Hepatocyte (in vitro differentiated cells): Measurements from ENCODE around the gene SUDS3. TPM values are rescaled to one million over a fixed set of nuclear protein-coding genes. Genes with fewer than 3 reads are reported as not detected.

Experiments
- DNase-seq: peaks from one replicate; pipeline ENCODE4 v3.0.0-alpha.2; 2016; ENCODE audit warnings: low spot score
- H2AFZ ChIP-seq: fragments of 200-600 bp; sonication (generic); 2 replicates; pipeline ENCODE4 v1.6.0; 2016; ENCODE audit warnings: antibody characterized with exemption, mild to moderate bottlenecking
- H3K27ac ChIP-seq: fragments of 200-600 bp; sonication (generic); 2 replicates; pipeline ENCODE4 v1.5.1; 2016; ENCODE audit warnings: mild to moderate bottlenecking
- H3K27me3 ChIP-seq: fragments of 200-600 bp; sonication (generic); 2 replicates; pipeline ENCODE4 v1.6.1; 2016
- H3K36me3 ChIP-seq: fragments of 200-600 bp; sonication (generic); replicated peaks from 2 replicates; pipeline ENCODE4 v1.5.1; 2016; ENCODE audit warnings: low read depth; ENCODE audit not compliant: insufficient read depth
- H3K4me1 ChIP-seq: fragments of 200-600 bp; sonication (generic); 2 replicates; pipeline ENCODE4 v1.5.1; 2016; ENCODE audit warnings: mild to moderate bottlenecking, moderate library complexity; ENCODE audit not compliant: insufficient read depth
- H3K4me2 ChIP-seq: fragments of 200-600 bp; sonication (generic); 2 replicates; pipeline ENCODE4 v1.6.0; 2016
- H3K4me3 ChIP-seq: fragments of 200-600 bp; sonication (generic); 2 replicates; pipeline ENCODE4 v1.5.1; 2016; ENCODE audit warnings: mild to moderate bottlenecking
- H3K79me2 ChIP-seq: fragments of 200-600 bp; sonication (generic); 2 replicates; pipeline ENCODE4 v1.6.0; 2017; ENCODE audit warnings: mild to moderate bottlenecking
- H3K9me2 ChIP-seq: fragments of 200-600 bp; sonication (generic); replicated peaks from 2 replicates; pipeline ENCODE4 v1.6.0; 2017; ENCODE audit warnings: mild to moderate bottlenecking; ENCODE audit not compliant: insufficient read depth
- H3K9me3 ChIP-seq: fragments of 200-600 bp; sonication (generic); 2 replicates; pipeline ENCODE4 v1.5.1; 2016; ENCODE audit warnings: low read depth, mild to moderate bottlenecking
- H4K20me1 ChIP-seq: fragments of 200-600 bp; sonication (generic); 2 replicates; pipeline ENCODE4 v1.6.0; 2016; ENCODE audit warnings: mild to moderate bottlenecking; ENCODE audit not compliant: insufficient read depth, poor library complexity, severe bottlenecking
- CTCF ChIP-seq: fragments of 200-600 bp; sonication (generic); IDR thresholded peaks from 2 replicates; pipeline ENCODE4 v1.5.1; 2016; ENCODE audit warnings: antibody characterized with exemption, mild to moderate bottlenecking; ENCODE audit not compliant: poor library complexity
- EZH2 ChIP-seq: fragments of 200-600 bp; sonication (generic); IDR thresholded peaks from 2 replicates; pipeline ENCODE4 v1.6.1; 2016; ENCODE audit warnings: antibody characterized with exemption, mild to moderate bottlenecking, borderline replicate concordance
- EZH2phosphoT487 ChIP-seq: fragments of 200-600 bp; sonication (generic); IDR thresholded peaks from one replicate; pipeline ENCODE4 v1.6.1; 2018; ENCODE audit warnings: antibody characterized with exemption, mild to moderate bottlenecking, low read depth, moderate library complexity; ENCODE audit not compliant: unreplicated experiment, severe bottlenecking
- WGBS: methylation state at CpG from one replicate; pipeline ENCODE4 v1.1.6; 2016; ENCODE audit warnings: low lambda C conversion rate; ENCODE audit errors: missing lambda C conversion rate; 5-methylcytosine and 5-hydroxymethylcytosine counted together
- polyA plus RNA-seq: library from polyadenylated mRNA; unstranded; fragments of >200 nt; fragmentation: Nextera tagmentation; extraction: Ambion mirVana; gene quantifications from 2 replicates; pipeline ENCODE4 v1.2.1, GENCODE V29; 2016
- total RNA-seq: library from RNA; depleted of rRNA; stranded (reverse); fragments of >200 nt; gene quantifications from 2 replicates; pipeline ENCODE4 v1.2.3, GENCODE V29; 2014

SUDS3 gene
- total and polyA plus RNA-seq, 2 experiments from 2014 or later: 21.1 to 40.0 TPM

- Histone ChIP-seq H3K4me1 (peaks cover 8% of the 10 kb centered on the region), H3K27me3 (no peaks in the 10 kb centered on the region), H3K4me2 (no peak overlapping the region), H3K36me3 (no peaks in the 10 kb centered on the region), H3K79me2 (peaks cover 20% of the 10 kb centered on the region), H3K9me3 (no peaks in the 10 kb centered on the region), H3K9me2 (no peaks in the 10 kb centered on the region), H4K20me1 (no peaks in the 10 kb centered on the region), H3K4me3 (no peak overlapping the region), H3K27ac (no peak overlapping the region), H2AFZ (no peak overlapping the region)
- TF ChIP-seq EZH2 (no peak), EZH2phosphoT487 (no peak), CTCF (no peak)
- no peak for DNase-seq
- WGBS: 92% methylated on average over 5 of the region's 5 CpGs
Measured at GRCh38 chr12:118361092-118361404, 15.3 kb upstream of the SUDS3 start.

- Histone ChIP-seq H3K9me2 (no peaks in the 10 kb centered on the region), H4K20me1 (no peaks in the 10 kb centered on the region), H3K79me2 (peaks cover 28% of the 10 kb centered on the region), H3K27ac (no peak overlapping the region), H3K9me3 (no peaks in the 10 kb centered on the region), H3K4me2 (no peak overlapping the region), H3K36me3 (no peaks in the 10 kb centered on the region), H3K27me3 (no peaks in the 10 kb centered on the region), H3K4me1 (peaks cover 3% of the 10 kb centered on the region), H3K4me3 (no peak overlapping the region), H2AFZ (no peak overlapping the region)
- no peak for DNase-seq
- TF ChIP-seq EZH2 (no peak), EZH2phosphoT487 (no peak), CTCF (no peak)
- 99% methylated on average over 4 of the region's 4 CpGs for WGBS
Measured at GRCh38 chr12:118361889-118362288, 14.5 kb upstream of the SUDS3 start.

DNA sequence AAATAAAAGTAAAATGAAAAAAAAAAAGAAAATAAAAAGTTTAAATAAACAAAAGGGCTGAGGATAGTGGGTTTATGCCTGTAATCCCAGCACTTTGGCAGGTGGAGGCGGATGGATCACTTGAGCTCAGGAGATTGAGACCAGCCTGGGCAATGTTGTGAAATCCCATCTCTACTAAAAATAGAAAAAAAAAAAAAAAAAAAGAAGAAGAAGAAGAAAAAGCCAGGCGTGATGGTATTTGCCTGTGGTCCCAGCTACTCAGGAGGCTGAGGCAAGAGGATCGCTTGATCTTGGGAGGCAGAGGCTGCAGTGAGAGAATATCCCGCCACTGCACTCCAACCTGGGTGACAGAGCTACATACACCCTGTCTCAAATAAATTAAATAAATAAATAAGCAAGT, 7.5 kb upstream of the SUDS3 start:
- Histone ChIP-seq H2AFZ (no peak overlapping the region), H3K79me2 (peaks cover 69% of the 10 kb centered on the region), H3K36me3 (no peaks in the 10 kb centered on the region), H3K27ac (no peak overlapping the region), H3K27me3 (no peaks in the 10 kb centered on the region), H3K9me3 (no peaks in the 10 kb centered on the region), H4K20me1 (peaks cover 4% of the 10 kb centered on the region), H3K4me1 (peaks cover 11% of the 10 kb centered on the region), H3K9me2 (no peaks in the 10 kb centered on the region), H3K4me2 (no peak overlapping the region), H3K4me3 (no peak overlapping the region)
- DNase-seq: no peak
- TF ChIP-seq EZH2phosphoT487 (no peak), EZH2 (no peak), CTCF (no peak)
- WGBS: 94% methylated on average over 4 of the region's 4 CpGs

DNA sequence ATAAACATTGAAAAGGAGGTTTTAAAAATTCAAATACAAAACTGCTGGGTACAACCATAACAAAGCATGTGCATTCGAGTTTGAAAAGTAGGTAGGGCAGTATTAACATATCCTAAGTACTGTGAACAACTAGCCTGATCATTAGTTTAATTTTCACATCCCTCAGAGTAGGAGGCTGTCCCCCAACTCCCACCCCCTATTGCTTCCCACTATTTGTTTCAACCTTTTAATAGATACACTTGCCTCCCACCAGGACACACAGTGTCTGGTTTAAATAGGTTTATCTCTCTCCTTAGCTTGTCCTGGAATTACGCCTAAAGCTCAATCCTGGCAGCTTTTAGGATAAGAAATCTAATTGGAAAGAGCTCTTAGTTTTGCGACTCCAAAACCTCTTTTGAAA, 5.8 kb upstream of the SUDS3 start:
- peak overlapping the region; percentile 58 for H3K4me3 ChIP-seq

More for the DNA sequence above, 5.8 kb upstream of the SUDS3 start:
- no peaks in the 10 kb centered on the region for H3K27me3 ChIP-seq
- no peaks in the 10 kb centered on the region for H3K9me3 ChIP-seq
- no peaks in the 10 kb centered on the region for H3K36me3 ChIP-seq
- H3K4me2 ChIP-seq: peak overlapping the region; percentile 90
- H3K79me2 ChIP-seq: peaks cover 67% of the 10 kb centered on the region
- DNase-seq: no peak
- peaks cover 18% of the 10 kb centered on the region for H3K4me1 ChIP-seq
- TF ChIP-seq EZH2 (no peak), EZH2phosphoT487 (no peak), CTCF (no peak)
- no peaks in the 10 kb centered on the region for H3K9me2 ChIP-seq
- no peak overlapping the region for H3K27ac ChIP-seq
- peaks cover 4% of the 10 kb centered on the region for H4K20me1 ChIP-seq
- H2AFZ ChIP-seq: peak overlapping the region; percentile 66
- WGBS: 44% methylated on average over 3 of the region's 3 CpGs
